ENCODE measurements around the gene ZNF536. TPM values are rescaled to one million over a fixed set of nuclear protein-coding genes. Genes with fewer than 3 reads are reported as not detected.

ZNF536 gene
- polyA plus RNA-seq, 5 donors, result 2.6 to 4.7 (median 4.3) TPM

GRCh38 chr19:30558793-30559192 lies 186.6 kb downstream of the ZNF536 start:
- no peak for DNase-seq

GRCh38 chr19:30559446-30559845 lies 187.3 kb downstream of the ZNF536 start:
- no peak for DNase-seq

- no peak for DNase-seq
Measured at GRCh38 chr19:30562981-30563380, 190.8 kb downstream of the ZNF536 start.

GRCh38 chr19:30563691-30564090 lies 191.5 kb downstream of the ZNF536 start:
- no peak for DNase-seq

GRCh38 chr19:30564551-30565011 lies 192.4 kb downstream of the ZNF536 start:
- no peak for DNase-seq

GRCh38 chr19:30565636-30566035 lies 193.5 kb downstream of the ZNF536 start:
- no peak for DNase-seq

GRCh38 chr19:30566681-30567420 lies 194.7 kb downstream of the ZNF536 start:
- no peak for DNase-seq

GRCh38 chr19:30567536-30568232 lies 195.5 kb downstream of the ZNF536 start:
- DNase-seq, result no peak

GRCh38 chr19:30570194-30570593 lies 198.0 kb downstream of the ZNF536 start:
- DNase-seq, result no peak

- no peak for DNase-seq
Measured at GRCh38 chr19:30577551-30578105, 205.4 kb downstream of the ZNF536 start.

- DNase-seq, result no peak
Measured at GRCh38 chr19:30579419-30579818, 207.2 kb downstream of the ZNF536 start.

GRCh38 chr19:30580673-30581072 lies 208.5 kb downstream of the ZNF536 start:
- DNase-seq, result no peak

- DNase-seq, result no peak
Measured at GRCh38 chr19:30584090-30584489, 211.9 kb downstream of the ZNF536 start.

- DNase-seq, result no peak
Measured at GRCh38 chr19:30587869-30588268, 215.7 kb downstream of the ZNF536 start.

GRCh38 chr19:30590596-30591229 lies 218.5 kb downstream of the ZNF536 start:
- DNase-seq, result peak; percentile 14 to 35

GRCh38 chr19:30593356-30593755 lies 221.2 kb downstream of the ZNF536 start:
- no peak for DNase-seq

GRCh38 chr19:30593975-30594745 lies 222.0 kb downstream of the ZNF536 start:
- DNase-seq, result no peak

- DNase-seq, result no peak
Measured at GRCh38 chr19:30596268-30596667, 224.1 kb downstream of the ZNF536 start.

GRCh38 chr19:30596813-30597399 lies 224.7 kb downstream of the ZNF536 start:
- no peak for DNase-seq

- no peak for DNase-seq
Measured at GRCh38 chr19:30598688-30599087, 226.5 kb downstream of the ZNF536 start.

GRCh38 chr19:30602661-30603350 lies 230.6 kb downstream of the ZNF536 start:
- no peak for DNase-seq
